Measurements from ENCODE around the gene CDC42BPG.

Gene CDC42BPG

GRCh38 chr11:64858467-64859263 lies 14.2 kb upstream of the CDC42BPG start:
- no peak for DNase-seq (ENCODE audit: low spot score)
- TF ChIP-seq, protein P1, sequence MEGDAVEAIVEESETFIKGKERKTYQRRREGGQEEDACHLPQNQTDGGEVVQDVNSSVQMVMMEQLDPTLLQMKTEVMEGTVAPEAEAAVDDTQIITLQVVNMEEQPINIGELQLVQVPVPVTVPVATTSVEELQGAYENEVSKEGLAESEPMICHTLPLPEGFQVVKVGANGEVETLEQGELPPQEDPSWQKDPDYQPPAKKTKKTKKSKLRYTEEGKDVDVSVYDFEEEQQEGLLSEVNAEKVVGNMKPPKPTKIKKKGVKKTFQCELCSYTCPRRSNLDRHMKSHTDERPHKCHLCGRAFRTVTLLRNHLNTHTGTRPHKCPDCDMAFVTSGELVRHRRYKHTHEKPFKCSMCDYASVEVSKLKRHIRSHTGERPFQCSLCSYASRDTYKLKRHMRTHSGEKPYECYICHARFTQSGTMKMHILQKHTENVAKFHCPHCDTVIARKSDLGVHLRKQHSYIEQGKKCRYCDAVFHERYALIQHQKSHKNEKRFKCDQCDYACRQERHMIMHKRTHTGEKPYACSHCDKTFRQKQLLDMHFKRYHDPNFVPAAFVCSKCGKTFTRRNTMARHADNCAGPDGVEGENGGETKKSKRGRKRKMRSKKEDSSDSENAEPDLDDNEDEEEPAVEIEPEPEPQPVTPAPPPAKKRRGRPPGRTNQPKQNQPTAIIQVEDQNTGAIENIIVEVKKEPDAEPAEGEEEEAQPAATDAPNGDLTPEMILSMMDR (IDR thresholded peaks at IDR 0.05) = no peak
- peak overlapping the region; percentile 60 to 80 for H3K27ac ChIP-seq
- no peak overlapping the region for H3K4me3 ChIP-seq

- no peak for DNase-seq (ENCODE audit: low spot score)
- TF ChIP-seq, protein P1 (IDR thresholded peaks at IDR 0.05) = no peak
- peak overlapping the region; percentile 91 for H3K27ac ChIP-seq
- H3K4me3 ChIP-seq = no peak overlapping the region
Observed at GRCh38 chr11:64857485-64857884, 13.0 kb upstream of the CDC42BPG start.

GRCh38 chr11:64856382-64857227 lies 12.2 kb upstream of the CDC42BPG start:
- Histone ChIP-seq H3K27ac (peak overlapping the region; percentile 91), H3K4me3 (peak overlapping the region; percentile 53)
- TF ChIP-seq, protein P1 (IDR thresholded peaks at IDR 0.05) = no peak
- DNase-seq (ENCODE audit: low spot score) = peak; percentile 97

GRCh38 chr11:64855596-64856304 lies 11.3 kb upstream of the CDC42BPG start:
- Histone ChIP-seq H3K27ac (peak overlapping the region; percentile 91), H3K4me3 (peak overlapping the region; percentile 53)
- TF ChIP-seq, protein P1 (IDR thresholded peaks at IDR 0.05) = no peak
- no peak for DNase-seq (ENCODE audit: low spot score)

DNA sequence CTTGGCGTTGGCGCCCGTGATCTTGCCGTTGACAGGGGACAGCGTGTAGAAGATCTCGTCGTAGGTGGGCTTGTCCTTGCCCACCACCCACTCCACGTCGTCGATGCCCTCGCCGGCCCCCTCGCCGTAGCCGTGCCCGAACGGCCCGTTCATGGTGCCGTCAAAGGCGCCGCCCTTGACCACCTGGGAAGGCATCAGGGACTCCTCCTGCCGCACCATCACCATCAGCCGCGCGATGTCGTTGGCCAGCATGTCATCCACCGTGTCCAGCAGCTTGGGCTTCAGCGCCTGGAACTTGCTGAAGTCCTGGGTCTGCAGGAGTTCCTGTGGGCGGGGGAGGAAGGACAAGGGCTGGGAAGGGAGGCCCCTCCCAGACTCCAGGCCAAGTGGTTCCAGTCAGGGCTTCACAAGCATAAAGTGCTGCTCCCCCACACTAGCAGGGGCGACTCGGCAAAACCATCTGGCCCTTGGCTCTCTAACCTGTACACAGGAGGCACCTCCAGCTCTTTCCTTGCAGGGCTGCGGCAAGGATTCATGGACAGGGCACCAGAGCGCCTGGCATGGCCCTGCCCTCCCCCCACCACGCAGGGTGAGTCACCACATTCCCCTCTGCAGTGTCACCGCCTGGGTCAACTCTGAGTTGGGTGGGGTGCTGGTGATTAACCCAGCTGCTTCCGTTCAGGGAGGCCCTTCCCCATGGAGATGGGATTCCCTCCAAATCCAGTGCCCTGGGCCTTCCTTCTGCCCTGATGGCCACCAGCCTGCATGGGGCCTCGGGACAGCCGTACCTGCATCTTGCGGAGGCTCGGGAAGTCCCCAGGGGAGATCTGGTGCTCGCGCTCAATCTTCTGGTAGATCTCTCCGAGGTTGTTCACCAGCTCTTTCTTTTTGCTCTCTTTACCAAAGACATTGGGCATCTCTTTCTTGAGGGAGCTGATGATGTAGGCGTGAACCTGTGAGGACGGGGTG lies 10.4 kb upstream of the CDC42BPG start:
- TF ChIP-seq, protein P1 (IDR thresholded peaks at IDR 0.05) = no peak
- DNase-seq (ENCODE audit: low spot score) = peak; percentile 97
- peak overlapping the region; percentile 91 for H3K27ac ChIP-seq
- peak overlapping the region; percentile 53 for H3K4me3 ChIP-seq

GRCh38 chr11:64854157-64854533 lies 9.7 kb upstream of the CDC42BPG start:
- no peak for DNase-seq (ENCODE audit: low spot score)
- TF ChIP-seq, protein P1 (IDR thresholded peaks at IDR 0.05) = no peak
- Histone ChIP-seq H3K4me3 (peak overlapping the region; percentile 53), H3K27ac (peak overlapping the region; percentile 91)

Data from coronary artery (tissue), 2 donors.